Stimulated activated CD8-positive, alpha-beta memory T cell treated with anti-CD3 and anti-CD28 coated beads, Interleukin-15, amount 100 ng/mL, for 4 hours (primary cell): ENCODE measurements around the gene ADGRV1.
A peak's percentile ranks its signal among the peaks of the same experiment; 100 is the strongest.
"Not testable (repeated sequence)": the region's sequence is repeated elsewhere in the genome, so short reads cannot be mapped to it uniquely, and the experiment has no call there.

Experiments used
- DNase-seq, 2 donors: peaks; one replicate each; pipeline ENCODE4 v3.0.0-alpha.2; 2020; ENCODE audit warnings: low read depth in 2 of 2

The ADGRV1 gene

GRCh38 chr5:90940227-90940995 lies 381.8 kb downstream of the ADGRV1 start:
- peak in 1 of 2 donors; percentile 2 for DNase-seq

GRCh38 chr5:90941002-90941720 lies 382.6 kb downstream of the ADGRV1 start:
- DNase-seq = no peak

GRCh38 chr5:90944116-90944515 lies 385.5 kb downstream of the ADGRV1 start:
- no peak for DNase-seq

GRCh38 chr5:90947667-90948066 lies 389.1 kb downstream of the ADGRV1 start:
- no peak for DNase-seq

- no peak for DNase-seq
Observed at GRCh38 chr5:90948969-90949368, 390.4 kb downstream of the ADGRV1 start.

GRCh38 chr5:90949469-90950358 lies 391.1 kb downstream of the ADGRV1 start:
- DNase-seq = no peak

GRCh38 chr5:90955001-90955635 lies 396.5 kb downstream of the ADGRV1 start:
- DNase-seq = no peak

GRCh38 chr5:90956511-90957097 lies 398.0 kb downstream of the ADGRV1 start:
- DNase-seq = no peak

GRCh38 chr5:90957906-90958305 lies 399.3 kb downstream of the ADGRV1 start:
- DNase-seq = no peak

GRCh38 chr5:90959262-90959661 lies 400.7 kb downstream of the ADGRV1 start:
- DNase-seq = no peak

- DNase-seq = no peak
Observed at GRCh38 chr5:90962481-90962880, 403.9 kb downstream of the ADGRV1 start.

- DNase-seq = no peak
Observed at GRCh38 chr5:90965110-90965685, 406.6 kb downstream of the ADGRV1 start.

GRCh38 chr5:90967443-90967842 lies 408.8 kb downstream of the ADGRV1 start:
- no peak for DNase-seq

- DNase-seq = no peak
Observed at GRCh38 chr5:90967851-90968250, 409.3 kb downstream of the ADGRV1 start.

GRCh38 chr5:90968319-90968718 lies 409.7 kb downstream of the ADGRV1 start:
- no peak for DNase-seq

GRCh38 chr5:90969945-90970344 lies 411.3 kb downstream of the ADGRV1 start:
- not testable (repeated sequence) for DNase-seq

- no peak for DNase-seq
Observed at GRCh38 chr5:90981177-90981576, 422.6 kb downstream of the ADGRV1 start.

- no peak for DNase-seq
Observed at GRCh38 chr5:90981821-90982220, 423.2 kb downstream of the ADGRV1 start.

GRCh38 chr5:90982576-90982975 lies 424.0 kb downstream of the ADGRV1 start:
- no peak for DNase-seq

- no peak for DNase-seq
Observed at GRCh38 chr5:90983148-90983547, 424.6 kb downstream of the ADGRV1 start.

GRCh38 chr5:90983711-90984124 lies 425.1 kb downstream of the ADGRV1 start:
- DNase-seq = no peak
